ENCODE measurements around the gene DOCK9. TPM values are rescaled to one million over a fixed set of nuclear protein-coding genes. Genes with fewer than 3 reads are reported as not detected.

Gene DOCK9
- total RNA-seq, 1 experiment from 2014 or later: 7.7 TPM

- DNase-seq: no peak
- no peaks in the 10 kb centered on the region for H3K27me3 ChIP-seq (ENCODE audit: control insufficient read depth, insufficient read depth, low read length)
- no peak overlapping the region for H3K4me3 ChIP-seq (ENCODE audit: insufficient read depth, low read depth, low read length)
- H3K36me3 ChIP-seq (replicated peaks; ENCODE audit: control insufficient read depth, insufficient read depth, low read length): no peaks in the 10 kb centered on the region
Observed at GRCh38 chr13:98892077-98892476, 85.8 kb downstream of the DOCK9 start.

- Histone ChIP-seq H3K36me3 (replicated peaks; ENCODE audit: control insufficient read depth, insufficient read depth, low read length) (no peaks in the 10 kb centered on the region), H3K4me3 (ENCODE audit: insufficient read depth, low read depth, low read length) (no peak overlapping the region), H3K27me3 (ENCODE audit: control insufficient read depth, insufficient read depth, low read length) (no peaks in the 10 kb centered on the region)
- peak; percentile 38 for DNase-seq
Observed at GRCh38 chr13:98890925-98891324, 86.9 kb downstream of the DOCK9 start.

- H3K4me3 ChIP-seq (ENCODE audit: insufficient read depth, low read depth, low read length): no peak overlapping the region
- no peak for DNase-seq
- H3K27me3 ChIP-seq (ENCODE audit: control insufficient read depth, insufficient read depth, low read length): no peaks in the 10 kb centered on the region
- no peaks in the 10 kb centered on the region for H3K36me3 ChIP-seq (replicated peaks; ENCODE audit: control insufficient read depth, insufficient read depth, low read length)
Observed at GRCh38 chr13:98890186-98890585, 87.7 kb downstream of the DOCK9 start.

- no peak for DNase-seq
- H3K4me3 ChIP-seq (ENCODE audit: insufficient read depth, low read depth, low read length): no peak overlapping the region
- no peaks in the 10 kb centered on the region for H3K36me3 ChIP-seq (replicated peaks; ENCODE audit: control insufficient read depth, insufficient read depth, low read length)
- H3K27me3 ChIP-seq (ENCODE audit: control insufficient read depth, insufficient read depth, low read length): no peaks in the 10 kb centered on the region
Observed at GRCh38 chr13:98889419-98890085, 88.3 kb downstream of the DOCK9 start.

DNA sequence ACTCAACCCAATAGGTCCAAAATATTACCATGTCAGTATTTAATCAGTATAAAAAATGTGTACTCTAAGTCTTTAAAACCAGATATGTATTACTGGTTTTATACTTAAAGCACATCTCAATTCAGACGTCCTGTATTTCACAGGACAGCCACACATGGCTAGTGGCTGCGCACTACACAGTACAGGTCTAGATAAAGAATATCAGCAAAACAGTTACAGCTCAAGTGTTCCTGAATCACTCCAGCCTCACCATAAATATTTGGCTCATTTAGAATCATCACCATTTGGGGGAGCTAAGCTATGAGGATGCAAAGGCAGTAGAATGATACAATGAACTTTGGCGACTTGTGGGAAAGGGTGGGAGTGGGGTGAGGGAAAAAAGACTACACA is 89.0 kb downstream of the DOCK9 start:
- H3K36me3 ChIP-seq (replicated peaks; ENCODE audit: control insufficient read depth, insufficient read depth, low read length): no peaks in the 10 kb centered on the region
- DNase-seq: no peak
- H3K27me3 ChIP-seq (ENCODE audit: control insufficient read depth, insufficient read depth, low read length): no peaks in the 10 kb centered on the region
- H3K4me3 ChIP-seq (ENCODE audit: insufficient read depth, low read depth, low read length): no peak overlapping the region

DNA sequence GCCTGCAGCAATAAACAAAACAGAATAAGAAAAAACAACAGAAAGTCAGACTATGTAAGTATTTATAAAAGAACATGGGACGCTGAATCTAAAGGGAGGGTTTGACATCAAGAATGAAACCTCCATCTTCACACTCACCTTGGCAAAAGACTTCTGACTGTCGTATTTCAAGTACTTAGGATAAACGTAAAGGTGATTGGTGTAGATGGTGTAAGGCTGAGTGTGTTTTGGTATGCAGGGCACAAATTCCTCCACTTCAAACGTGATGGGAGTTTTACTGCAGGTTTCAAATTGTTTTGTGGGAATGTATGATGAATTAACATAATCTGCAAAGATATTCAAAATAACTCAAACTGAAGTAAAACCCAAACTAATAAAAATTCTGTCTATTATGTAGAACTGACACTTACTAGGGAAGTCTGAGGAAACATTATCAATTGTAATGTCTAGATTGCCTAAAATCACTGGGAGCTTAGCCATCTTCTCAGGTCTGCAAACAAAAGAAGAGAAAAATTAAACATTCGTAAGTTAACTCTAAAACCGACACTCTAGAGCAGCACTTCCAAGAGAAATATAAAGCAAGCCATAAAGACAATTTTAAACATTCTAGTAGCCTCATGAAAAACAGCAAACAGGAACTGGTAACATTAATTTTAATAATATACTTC is 89.5 kb downstream of the DOCK9 start:
- no peak for DNase-seq
- no peak overlapping the region for H3K4me3 ChIP-seq (ENCODE audit: insufficient read depth, low read depth, low read length)
- no peaks in the 10 kb centered on the region for H3K36me3 ChIP-seq (replicated peaks; ENCODE audit: control insufficient read depth, insufficient read depth, low read length)
- no peaks in the 10 kb centered on the region for H3K27me3 ChIP-seq (ENCODE audit: control insufficient read depth, insufficient read depth, low read length)

DNA sequence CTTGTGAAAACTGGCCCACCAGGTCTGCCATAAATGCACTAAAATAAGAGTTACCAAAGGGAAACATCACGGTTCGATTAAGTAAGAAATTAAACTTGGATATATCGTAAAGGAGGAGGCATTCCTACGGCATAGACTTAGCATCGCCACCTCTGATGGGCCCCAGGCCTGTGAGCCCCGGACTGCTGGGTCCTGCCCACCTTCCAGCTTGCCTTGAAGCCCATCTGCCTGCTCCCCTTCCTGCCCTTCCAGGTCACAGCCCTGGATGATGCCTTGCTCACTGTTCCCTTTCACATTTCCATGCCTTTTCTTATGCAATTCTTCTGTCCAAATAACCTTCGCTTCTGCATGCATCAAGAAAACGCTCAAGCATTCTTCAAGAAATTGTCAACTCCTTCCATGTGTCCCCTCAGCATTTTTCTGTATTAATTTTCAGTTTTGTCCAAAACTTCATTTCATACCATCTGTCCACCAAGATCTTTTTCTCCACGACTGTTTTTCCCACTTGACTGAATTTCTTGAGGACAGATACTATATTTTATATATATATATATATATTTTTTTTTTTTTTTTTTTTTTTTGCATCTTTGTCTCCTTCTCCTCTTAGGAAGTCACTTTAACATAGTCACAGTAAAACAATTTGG is 91.2 kb downstream of the DOCK9 start:
- no peaks in the 10 kb centered on the region; the same call in none of the 2 replicates for H3K36me3 ChIP-seq (replicated peaks; ENCODE audit: control insufficient read depth, insufficient read depth, low read length)
- H3K27me3 ChIP-seq (ENCODE audit: control insufficient read depth, insufficient read depth, low read length): no peaks in the 10 kb centered on the region
- no peak for DNase-seq
- H3K4me3 ChIP-seq (ENCODE audit: insufficient read depth, low read depth, low read length): no peak overlapping the region

DNA sequence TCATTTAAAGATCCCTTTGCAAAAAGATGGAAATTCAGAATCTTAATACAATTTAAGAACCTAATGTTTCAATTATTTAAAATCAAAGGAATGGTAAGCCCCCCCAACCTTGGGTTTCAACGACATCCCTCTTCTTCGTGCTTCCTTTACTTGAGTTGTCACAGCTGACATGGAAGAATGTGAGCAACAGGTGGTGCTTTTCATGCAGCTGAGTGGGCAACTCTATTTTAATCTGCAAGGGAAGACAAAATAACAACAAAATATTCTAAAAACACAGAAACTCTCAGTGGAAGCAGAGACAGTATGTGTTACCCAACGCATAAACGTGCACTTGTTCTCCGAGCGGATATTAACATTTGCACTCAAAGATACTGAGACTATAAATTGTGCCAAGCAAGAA is 92.3 kb downstream of the DOCK9 start:
- no peak for DNase-seq
- no peaks in the 10 kb centered on the region for H3K27me3 ChIP-seq (ENCODE audit: control insufficient read depth, insufficient read depth, low read length)
- H3K36me3 ChIP-seq (replicated peaks; ENCODE audit: control insufficient read depth, insufficient read depth, low read length): no peaks in the 10 kb centered on the region; the same call in none of the 2 replicates
- no peak overlapping the region for H3K4me3 ChIP-seq (ENCODE audit: insufficient read depth, low read depth, low read length)

DNA sequence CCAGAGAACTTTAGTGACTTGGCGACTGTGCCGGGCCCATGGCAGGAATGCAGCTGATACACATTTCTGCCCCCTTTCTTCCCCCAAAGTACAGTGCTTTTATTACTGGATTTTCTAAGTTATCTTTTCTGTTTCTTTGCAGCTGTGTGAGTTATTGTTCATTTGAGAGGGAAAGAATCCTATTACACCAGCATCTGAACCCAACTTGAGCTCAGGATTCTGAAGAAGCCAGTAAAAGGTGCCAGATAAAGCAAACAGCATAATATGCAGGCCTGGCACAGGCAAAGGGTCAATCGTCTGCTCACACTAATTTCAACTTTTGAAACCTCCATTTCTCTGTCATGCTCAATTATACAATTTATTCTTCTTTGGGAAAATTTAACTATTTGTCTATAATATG is 93.9 kb downstream of the DOCK9 start:
- Histone ChIP-seq H3K27me3 (ENCODE audit: control insufficient read depth, insufficient read depth, low read length) (no peaks in the 10 kb centered on the region), H3K4me3 (ENCODE audit: insufficient read depth, low read depth, low read length) (no peak overlapping the region), H3K36me3 (replicated peaks; ENCODE audit: control insufficient read depth, insufficient read depth, low read length) (no peaks in the 10 kb centered on the region; the same call in none of the 2 replicates)
- no peak for DNase-seq

DNA sequence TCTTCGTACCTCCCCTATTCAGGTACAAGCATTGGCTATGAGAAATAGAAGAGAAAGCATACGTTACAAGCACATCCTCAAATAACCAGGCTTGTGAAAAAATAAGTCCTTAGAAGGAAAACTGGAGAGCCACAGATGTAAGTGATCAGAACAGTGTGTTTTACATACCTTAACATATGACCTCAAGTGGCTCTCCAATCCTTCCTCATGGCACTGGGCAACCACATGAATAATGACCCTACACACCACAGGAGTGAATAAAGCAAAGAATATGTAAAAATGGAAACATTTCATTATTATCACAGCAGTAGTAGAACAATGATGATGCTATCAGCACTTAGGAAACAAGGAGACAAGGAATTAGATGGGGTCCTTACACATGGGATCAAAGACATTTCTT is 96.5 kb downstream of the DOCK9 start:
- no peak for DNase-seq
- Histone ChIP-seq H3K4me3 (ENCODE audit: insufficient read depth, low read depth, low read length) (no peak overlapping the region), H3K36me3 (replicated peaks; ENCODE audit: control insufficient read depth, insufficient read depth, low read length) (no peaks in the 10 kb centered on the region; the same call in none of the 2 replicates), H3K27me3 (ENCODE audit: control insufficient read depth, insufficient read depth, low read length) (no peaks in the 10 kb centered on the region)

- Histone ChIP-seq H3K27me3 (ENCODE audit: control insufficient read depth, insufficient read depth, low read length) (no peaks in the 10 kb centered on the region), H3K36me3 (replicated peaks; ENCODE audit: control insufficient read depth, insufficient read depth, low read length) (no peaks in the 10 kb centered on the region; the same call in none of the 2 replicates), H3K4me3 (ENCODE audit: insufficient read depth, low read depth, low read length) (no peak overlapping the region)
- DNase-seq: no peak
Observed at GRCh38 chr13:98880677-98881076, 97.2 kb downstream of the DOCK9 start.

- DNase-seq: no peak
- H3K4me3 ChIP-seq (ENCODE audit: insufficient read depth, low read depth, low read length): no peak overlapping the region
- H3K36me3 ChIP-seq (replicated peaks; ENCODE audit: control insufficient read depth, insufficient read depth, low read length): no peaks in the 10 kb centered on the region; the same call in none of the 2 replicates
- H3K27me3 ChIP-seq (ENCODE audit: control insufficient read depth, insufficient read depth, low read length): no peaks in the 10 kb centered on the region
Observed at GRCh38 chr13:98879957-98880356, 97.9 kb downstream of the DOCK9 start.

GRCh38 chr13:98879127-98879520 is 98.7 kb downstream of the DOCK9 start:
- H3K27me3 ChIP-seq (ENCODE audit: control insufficient read depth, insufficient read depth, low read length): no peaks in the 10 kb centered on the region
- no peak overlapping the region for H3K4me3 ChIP-seq (ENCODE audit: insufficient read depth, low read depth, low read length)
- no peak for DNase-seq
- no peaks in the 10 kb centered on the region; the same call in none of the 2 replicates for H3K36me3 ChIP-seq (replicated peaks; ENCODE audit: control insufficient read depth, insufficient read depth, low read length)

DNA sequence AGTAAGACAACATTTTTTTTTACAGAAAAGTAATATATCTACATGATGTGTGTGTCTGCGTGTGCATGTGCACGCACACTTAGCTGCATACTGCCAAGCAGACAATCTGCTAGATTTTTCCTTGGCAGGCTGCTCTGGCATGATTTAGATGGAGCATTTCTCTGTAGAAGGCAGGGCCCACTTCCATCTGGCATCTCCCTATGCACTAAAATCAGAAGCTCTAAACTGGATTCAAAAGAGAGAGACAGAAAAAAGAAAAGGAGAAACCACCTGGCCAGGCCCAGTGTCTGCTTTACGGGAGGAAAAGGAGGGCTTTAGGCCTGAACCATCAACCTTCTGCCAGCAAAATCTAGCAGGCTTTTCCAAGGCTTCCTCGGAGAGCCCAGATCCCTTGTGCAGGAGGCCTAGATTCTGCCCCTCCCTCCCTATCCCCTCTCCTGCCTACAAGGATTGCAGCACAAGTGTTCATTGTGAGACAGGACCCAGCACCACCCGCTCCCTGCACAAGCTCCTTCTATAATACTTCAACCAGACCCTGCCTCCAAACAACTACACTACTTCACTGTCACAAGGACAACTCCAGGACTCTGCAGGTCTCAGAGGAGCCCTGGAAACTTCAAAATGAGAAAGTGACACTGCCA is 99.3 kb downstream of the DOCK9 start:
- DNase-seq: no peak
- no peak overlapping the region for H3K4me3 ChIP-seq (ENCODE audit: insufficient read depth, low read depth, low read length)

More for the DNA sequence above, 99.3 kb downstream of the DOCK9 start:
- Histone ChIP-seq H3K27me3 (ENCODE audit: control insufficient read depth, insufficient read depth, low read length) (no peaks in the 10 kb centered on the region), H3K36me3 (replicated peaks; ENCODE audit: control insufficient read depth, insufficient read depth, low read length) (no peaks in the 10 kb centered on the region; the same call in none of the 2 replicates)
